CD14-positive monocyte (primary cell): Measurements from ENCODE around the gene SNX21. TPM values are rescaled to one million over a fixed set of nuclear protein-coding genes. Genes with fewer than 3 reads are reported as not detected.

Experiments used
- DNase-seq, 3 donors: peaks; one replicate each; pipeline ENCODE4 v3.0.0-alpha.2; 2011 to 2022
- H2AFZ ChIP-seq: 2 replicates; pipeline ENCODE4 v1.6.0; 2012; ENCODE audit warnings: mild to moderate bottlenecking, low read depth, low read length, inconsistent platforms; ENCODE audit not compliant: insufficient read depth, poor library complexity, severe bottlenecking
- H3K27ac ChIP-seq, 2 donors: 1 replicate in 1 of 2; 2 replicates in 1 of 2; pipeline ENCODE4 v1.5.1; 2012 to 2013; ENCODE audit warnings: low read length in 2 of 2, control low read depth in 1 of 2, inconsistent platforms in 1 of 2, low read depth in 1 of 2, mild to moderate bottlenecking in 1 of 2
- H3K27me3 ChIP-seq, 2 donors: one replicate each; pipeline versions ENCODE4 v1.6.0 to v1.6.1; 2011 to 2013; ENCODE audit warnings: low read length in 2 of 2; ENCODE audit not compliant: control insufficient read depth in 2 of 2, insufficient read depth in 2 of 2
- H3K36me3 ChIP-seq, 2 donors: replicated peaks in 1 of 2; 1 replicate in 1 of 2; 2 replicates in 1 of 2; pipeline versions ENCODE4 v1.5.1 to v1.6.1; 2012 to 2013; ENCODE audit warnings: low read length in 2 of 2, control low read depth in 1 of 2, inconsistent platforms in 1 of 2, mild to moderate bottlenecking in 1 of 2; ENCODE audit not compliant: insufficient read depth in 2 of 2, control insufficient read depth in 1 of 2
- H3K4me1 ChIP-seq, 2 donors: 1 replicate in 1 of 2; 2 replicates in 1 of 2; pipeline versions ENCODE4 v1.5.1 to v1.6.1; 2012 to 2013; ENCODE audit warnings: low read length in 2 of 2, control low read depth in 1 of 2, inconsistent platforms in 1 of 2, mild to moderate bottlenecking in 1 of 2, moderate library complexity in 1 of 2; ENCODE audit not compliant: insufficient read depth in 2 of 2, control insufficient read depth in 1 of 2
- H3K4me2 ChIP-seq: replicated peaks from 2 replicates; pipeline ENCODE3; 2012; ENCODE audit warnings: low read length, moderate library complexity, mild to moderate bottlenecking; ENCODE audit not compliant: poor library complexity, severe bottlenecking; ENCODE audit errors: extremely low read depth
- H3K4me3 ChIP-seq, 3 experiments: fragments of 200-600 bp in 1 of 3; sonication (generic) in 1 of 3; replicated peaks in 1 of 3; 1 replicate in 2 of 3; 2 replicates in 1 of 3; pipeline ENCODE4 v1.5.1; 2011 to 2013; ENCODE audit warnings: low read length in 3 of 3, mild to moderate bottlenecking in 3 of 3, control low read depth in 2 of 3, low read depth in 2 of 3, inconsistent platforms in 1 of 3, moderate library complexity in 1 of 3
- H3K79me2 ChIP-seq: 2 replicates; pipeline ENCODE4 v1.6.0; 2012; ENCODE audit warnings: mild to moderate bottlenecking, control low read depth, inconsistent platforms, low read length, moderate library complexity; ENCODE audit not compliant: insufficient read depth
- H3K9ac ChIP-seq: 2 replicates; pipeline ENCODE4 v1.6.0; 2017; ENCODE audit warnings: low read length, mild to moderate bottlenecking; ENCODE audit not compliant: insufficient read depth, poor library complexity, severe bottlenecking
- H3K9me3 ChIP-seq, 2 donors: replicated peaks in 1 of 2; 1 replicate in 1 of 2; 2 replicates in 1 of 2; pipeline versions ENCODE4 v1.5.1 to v1.6.1; 2012 to 2013; ENCODE audit warnings: low read length in 2 of 2, control low read depth in 1 of 2; ENCODE audit not compliant: control insufficient read depth in 1 of 2, insufficient read depth in 1 of 2
- H4K20me1 ChIP-seq: 2 replicates; pipeline ENCODE4 v1.6.0; 2012; ENCODE audit warnings: mild to moderate bottlenecking, low read length, control low read depth, moderate library complexity; ENCODE audit not compliant: insufficient read depth
- H3K27ac Mint-ChIP-seq, 7 donors: one replicate each; pipeline ENCODE4 v1.8.0; 2020; ENCODE audit warnings: mild to moderate bottlenecking in 7 of 7, mixed read lengths in 7 of 7, moderate library complexity in 6 of 7, inconsistent platforms in 2 of 7
- H3K27me3 Mint-ChIP-seq, 3 donors: one replicate each; pipeline ENCODE4 v1.8.0; 2021 to 2022; ENCODE audit warnings: low read depth in 3 of 3, mild to moderate bottlenecking in 3 of 3, mixed read lengths in 3 of 3, moderate library complexity in 3 of 3, inconsistent platforms in 1 of 3
- H3K36me3 Mint-ChIP-seq, 2 donors: one replicate each; pipeline ENCODE4 v1.8.0; 2020; ENCODE audit warnings: mixed read lengths in 2 of 2, inconsistent platforms in 1 of 2, mild to moderate bottlenecking in 1 of 2
- H3K4me1 Mint-ChIP-seq: one replicate; pipeline ENCODE4 v1.8.0; 2020; ENCODE audit warnings: mild to moderate bottlenecking, mixed read lengths
- H3K4me3 Mint-ChIP-seq, 2 donors: one replicate each; pipeline ENCODE4 v1.8.0; 2020; ENCODE audit warnings: mild to moderate bottlenecking in 2 of 2, mixed read lengths in 2 of 2, moderate library complexity in 1 of 2
- H3K9me3 Mint-ChIP-seq, 7 donors: one replicate each; pipeline ENCODE4 v1.8.0; 2020 to 2022; ENCODE audit warnings: mixed read lengths in 7 of 7, mild to moderate bottlenecking in 6 of 7, moderate library complexity in 6 of 7, inconsistent platforms in 2 of 7
- CTCF ChIP-seq: fragments of 200-600 bp; IDR thresholded peaks from one replicate; pipeline ENCODE4 v1.8.0; 2022; ENCODE audit warnings: antibody characterized with exemption, mild to moderate bottlenecking
- whole genome bisulfite sequencing: methylation state at CpG from one replicate; pipeline ENCODE4 v1.1.5; 2013; ENCODE audit warnings: missing lambda C conversion rate; ENCODE audit not compliant: insufficient coverage; 5-methylcytosine and 5-hydroxymethylcytosine counted together
- intact Hi-C, 2 donors: fragments of 100-400 bp; cut with micrococcal nuclease; formaldehyde crosslinking; loops; one replicate each; pipeline versions ENCODE4 v1.15.0 to v1.15.1; 2023
- polyA plus RNA-seq, 3 donors: library from polyadenylated mRNA; depleted of rRNA in 1 of 3; unstranded in 2 of 3; stranded (reverse) in 1 of 3; fragments of 300-500 nt in 2 of 3; fragments of >200 nt in 1 of 3; fragmentation: Illumina TruSeq in 2 of 3; gene quantifications; 1 replicate in 2 of 3; 2 replicates in 1 of 3; pipeline ENCODE4 v1.2.3, GENCODE V29; 2012 to 2021

The SNX21 gene
- polyA plus RNA-seq, 3 donors, result 11.2 to 16.9 (median 12.7) TPM

- 79% methylated on average over 4 of the region's 8 CpGs for WGBS
- DNase-seq, result no peak
- Histone ChIP-seq H3K36me3 (peaks cover 60 to 67% of the 10 kb centered on the region in 2 donors), H3K27ac (no peak overlapping the region), H3K9me3 (no peaks in the 10 kb centered on the region), H3K79me2 (peaks cover 32% of the 10 kb centered on the region), H4K20me1 (peaks cover 51% of the 10 kb centered on the region), H3K4me3 (no peak overlapping the region), H2AFZ (no peak overlapping the region), H3K27me3 (no peaks in the 10 kb centered on the region), H3K9ac (no peak overlapping the region), H3K4me2 (no peak overlapping the region), H3K4me1 (peaks cover 18 to 24% of the 10 kb centered on the region in 2 donors)
- Mint-ChIP-seq H3K36me3 (peaks cover 60 to 68% of the 10 kb centered on the region in 2 donors), H3K27me3 (no peaks in the 10 kb centered on the region), H3K9me3 (peaks cover 0 to 3% (median 0%) of the 10 kb centered on the region in 7 donors), H3K27ac (no peak overlapping the region), H3K4me1 (peaks cover 18% of the 10 kb centered on the region), H3K4me3 (no peak overlapping the region)
- intact Hi-C loops, result loop anchor here in 1 of 2 donors (5.0 to 10.0 kb wide), 2 partner anchors 124 to 162 kb away; partner anchors contain the start of genes PCIF1 and ZNF335
- TF ChIP-seq CTCF, result no peak
Measured at GRCh38 chr20:45810191-45810970, 23.2 kb upstream of the SNX21 start.

GRCh38 chr20:45812157-45813005, 21.2 kb upstream of the SNX21 start, which contains the start of gene UBE2C:
TSS of gene UBE2C (plus strand) at chr20:45812644. CDS start at chr20:45812696, 52 bp downstream.
- WGBS, result 3% methylated on average over 65 of the region's 65 CpGs
- no peaks in the 10 kb centered on the region for H3K9me3 ChIP-seq
- H3K4me3 ChIP-seq, result peak within 1 kb of the TSS; percentile 57 to 85 (median 80)
- Mint-ChIP-seq H3K27me3 (no peaks in the 10 kb centered on the region), H3K9me3 (peaks cover 0 to 3% (median 0%) of the 10 kb centered on the region in 7 donors), H3K4me3 (peak within 1 kb of the TSS; percentile 67 to 84), H3K4me1 (peaks cover 22% of the 10 kb centered on the region), H3K36me3 (peaks cover 50 to 60% of the 10 kb centered on the region in 2 donors), H3K27ac (peak within 1 kb of the TSS; percentile 34 to 91 (median 75))
- no peaks in the 10 kb centered on the region for H3K27me3 ChIP-seq
- peak within 1 kb of the TSS in 1 of 2 donors; percentile 65 for H3K27ac ChIP-seq
- no peak for TF ChIP-seq CTCF
- H3K36me3 ChIP-seq, result peaks cover 46 to 66% of the 10 kb centered on the region in 2 donors
- H3K79me2 ChIP-seq, result peaks cover 38% of the 10 kb centered on the region
- H3K4me1 ChIP-seq, result peaks cover 18 to 24% of the 10 kb centered on the region in 2 donors
- peaks cover 40% of the 10 kb centered on the region for H4K20me1 ChIP-seq
- intact Hi-C loops, result loop anchor here in 1 of 2 donors (5.0 to 10.0 kb wide), 2 partner anchors 122 to 160 kb away; partner anchors contain the start of genes PCIF1 and ZNF335
- peak within 1 kb of the TSS; percentile 99 for H3K4me2 ChIP-seq
- peak within 1 kb of the TSS; percentile 52 for H3K9ac ChIP-seq
- H2AFZ ChIP-seq, result peak within 1 kb of the TSS; percentile 81
- DNase-seq, result peak; percentile 95 to 100 (median 97)
